Chondrocyte (in vitro differentiated cells): ENCODE results near the gene FBXO7. TPM values are rescaled to one million over a fixed set of nuclear protein-coding genes. Genes with fewer than 3 reads are reported as not detected.

ENCODE experiments used
- DNase-seq: peaks from one replicate; pipeline ENCODE4 v3.0.0; 2021; ENCODE audit warnings: mixed read lengths, low spot score
- H3K27ac Mint-ChIP-seq: one replicate; pipeline ENCODE4 v1.8.0; 2021; ENCODE audit warnings: mild to moderate bottlenecking, moderate library complexity, mixed read lengths; ENCODE audit not compliant: unreplicated experiment
- H3K27me3 Mint-ChIP-seq: 2 replicates; pipeline ENCODE4 v1.8.0; 2021; ENCODE audit warnings: low read depth, mixed read lengths
- H3K36me3 Mint-ChIP-seq: 2 replicates; pipeline ENCODE4 v1.8.0; 2021; ENCODE audit warnings: low read depth, mixed read lengths
- H3K4me1 Mint-ChIP-seq: 2 replicates; pipeline ENCODE4 v1.8.0; 2021; ENCODE audit warnings: low read depth, mild to moderate bottlenecking, mixed read lengths
- H3K4me3 Mint-ChIP-seq: one replicate; pipeline ENCODE4 v1.8.0; 2021; ENCODE audit warnings: mild to moderate bottlenecking, moderate library complexity, mixed read lengths; ENCODE audit not compliant: unreplicated experiment
- H3K9me3 Mint-ChIP-seq: 2 replicates; pipeline ENCODE4 v1.8.0; 2021; ENCODE audit warnings: low read depth, mixed read lengths
- total RNA-seq: library from RNA; stranded (reverse); gene quantifications from 3 replicates; pipeline ENCODE4 v1.2.1, GENCODE V29; 2021
- TF ChIP-seq, protein P1 (sequence below): fragments of 200-600 bp; sonication (generic); IDR thresholded peaks from 2 replicates; pipeline ENCODE4 v1.5.0; 2021; ENCODE audit warnings: antibody characterized with exemption, mild to moderate bottlenecking, moderate library complexity

The FBXO7 gene
- total RNA-seq, 1 donor from 2014 or later = 76.6 TPM

DNA sequence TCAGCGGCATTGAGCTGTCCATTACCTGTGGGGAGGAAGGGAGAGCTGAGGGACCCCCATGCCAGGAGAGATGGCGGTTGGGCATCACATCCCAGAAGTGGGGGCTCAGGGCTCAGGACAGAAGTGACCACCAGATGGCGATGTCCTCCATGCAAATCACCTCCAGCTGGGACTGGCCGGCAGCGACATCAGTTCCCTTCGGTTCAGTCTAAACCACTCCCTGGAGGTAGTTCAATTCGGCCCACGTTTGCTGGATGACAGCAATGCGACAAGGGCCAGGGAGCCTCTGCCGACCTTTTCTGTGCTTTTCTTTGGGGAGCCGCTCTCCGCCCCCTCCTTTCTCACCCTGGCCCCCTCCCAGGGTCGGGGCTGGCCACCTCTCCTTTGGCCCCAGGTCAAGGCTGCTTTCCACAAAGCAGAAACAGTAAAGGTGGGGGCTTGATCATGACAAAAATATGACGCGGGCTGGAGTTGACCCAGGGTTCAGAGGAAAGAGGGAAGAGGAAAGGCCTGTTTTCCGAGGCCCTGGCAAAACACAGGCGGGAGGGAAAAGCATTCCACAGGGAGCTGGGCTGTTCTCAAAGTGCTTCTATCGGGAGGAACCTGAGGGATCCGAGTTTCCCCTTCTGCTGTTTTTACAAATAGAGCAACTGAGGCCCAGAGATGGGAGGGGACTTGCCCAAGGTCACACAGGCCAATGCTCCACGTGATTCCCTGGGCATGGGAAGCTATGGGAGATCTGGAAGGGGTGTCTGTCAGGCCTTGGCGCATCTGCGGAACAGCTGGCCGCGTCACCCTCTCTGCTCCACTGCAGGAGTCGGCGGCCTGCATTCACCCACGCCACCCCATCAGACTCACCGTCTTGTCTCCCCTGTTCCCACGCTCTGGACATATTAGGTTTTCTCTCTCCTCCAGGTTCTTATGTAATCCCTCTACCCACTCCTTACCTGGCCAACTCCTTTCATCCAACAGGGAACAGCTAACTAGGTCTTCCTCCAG is 54.7 kb downstream of the FBXO7 start:
- DNase-seq = no peak
- Mint-ChIP-seq H3K9me3 (peaks cover 2% of the 10 kb centered on the region), H3K27me3 (peaks cover 10% of the 10 kb centered on the region), H3K4me3 (no peak overlapping the region), H3K36me3 (no peaks in the 10 kb centered on the region), H3K27ac (no peak overlapping the region), H3K4me1 (peaks cover 41% of the 10 kb centered on the region)
- TF ChIP-seq, protein P1, sequence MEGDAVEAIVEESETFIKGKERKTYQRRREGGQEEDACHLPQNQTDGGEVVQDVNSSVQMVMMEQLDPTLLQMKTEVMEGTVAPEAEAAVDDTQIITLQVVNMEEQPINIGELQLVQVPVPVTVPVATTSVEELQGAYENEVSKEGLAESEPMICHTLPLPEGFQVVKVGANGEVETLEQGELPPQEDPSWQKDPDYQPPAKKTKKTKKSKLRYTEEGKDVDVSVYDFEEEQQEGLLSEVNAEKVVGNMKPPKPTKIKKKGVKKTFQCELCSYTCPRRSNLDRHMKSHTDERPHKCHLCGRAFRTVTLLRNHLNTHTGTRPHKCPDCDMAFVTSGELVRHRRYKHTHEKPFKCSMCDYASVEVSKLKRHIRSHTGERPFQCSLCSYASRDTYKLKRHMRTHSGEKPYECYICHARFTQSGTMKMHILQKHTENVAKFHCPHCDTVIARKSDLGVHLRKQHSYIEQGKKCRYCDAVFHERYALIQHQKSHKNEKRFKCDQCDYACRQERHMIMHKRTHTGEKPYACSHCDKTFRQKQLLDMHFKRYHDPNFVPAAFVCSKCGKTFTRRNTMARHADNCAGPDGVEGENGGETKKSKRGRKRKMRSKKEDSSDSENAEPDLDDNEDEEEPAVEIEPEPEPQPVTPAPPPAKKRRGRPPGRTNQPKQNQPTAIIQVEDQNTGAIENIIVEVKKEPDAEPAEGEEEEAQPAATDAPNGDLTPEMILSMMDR = peak; percentile 93

DNA sequence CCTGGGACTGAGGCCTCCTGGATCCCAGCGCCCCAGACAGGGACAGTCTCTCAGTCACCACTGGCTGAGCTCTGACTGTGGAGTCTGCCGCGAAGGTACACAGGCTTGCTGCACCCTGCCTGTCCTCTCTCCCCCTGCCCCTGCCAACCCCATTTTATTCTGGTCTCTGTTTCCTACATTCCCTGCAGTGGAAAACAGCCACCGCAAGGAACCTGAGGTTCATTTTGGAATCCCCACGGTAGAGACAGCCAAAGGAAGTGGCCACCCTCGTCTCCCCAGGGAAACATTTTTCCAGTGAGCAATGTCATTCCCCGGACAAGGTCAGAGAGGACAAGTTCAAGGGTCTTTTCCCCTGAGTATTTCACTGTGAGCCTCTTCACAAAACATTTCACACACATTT is 56.6 kb downstream of the FBXO7 start:
- peaks cover 8% of the 10 kb centered on the region for H3K27me3 Mint-ChIP-seq
- peaks cover 49% of the 10 kb centered on the region for H3K4me1 Mint-ChIP-seq
- DNase-seq = no peak
- no peaks in the 10 kb centered on the region for H3K36me3 Mint-ChIP-seq
- H3K27ac Mint-ChIP-seq = peak overlapping the region; percentile 85
- TF ChIP-seq, protein P1 = no peak
- H3K9me3 Mint-ChIP-seq = no peaks in the 10 kb centered on the region
- no peak overlapping the region for H3K4me3 Mint-ChIP-seq

DNA sequence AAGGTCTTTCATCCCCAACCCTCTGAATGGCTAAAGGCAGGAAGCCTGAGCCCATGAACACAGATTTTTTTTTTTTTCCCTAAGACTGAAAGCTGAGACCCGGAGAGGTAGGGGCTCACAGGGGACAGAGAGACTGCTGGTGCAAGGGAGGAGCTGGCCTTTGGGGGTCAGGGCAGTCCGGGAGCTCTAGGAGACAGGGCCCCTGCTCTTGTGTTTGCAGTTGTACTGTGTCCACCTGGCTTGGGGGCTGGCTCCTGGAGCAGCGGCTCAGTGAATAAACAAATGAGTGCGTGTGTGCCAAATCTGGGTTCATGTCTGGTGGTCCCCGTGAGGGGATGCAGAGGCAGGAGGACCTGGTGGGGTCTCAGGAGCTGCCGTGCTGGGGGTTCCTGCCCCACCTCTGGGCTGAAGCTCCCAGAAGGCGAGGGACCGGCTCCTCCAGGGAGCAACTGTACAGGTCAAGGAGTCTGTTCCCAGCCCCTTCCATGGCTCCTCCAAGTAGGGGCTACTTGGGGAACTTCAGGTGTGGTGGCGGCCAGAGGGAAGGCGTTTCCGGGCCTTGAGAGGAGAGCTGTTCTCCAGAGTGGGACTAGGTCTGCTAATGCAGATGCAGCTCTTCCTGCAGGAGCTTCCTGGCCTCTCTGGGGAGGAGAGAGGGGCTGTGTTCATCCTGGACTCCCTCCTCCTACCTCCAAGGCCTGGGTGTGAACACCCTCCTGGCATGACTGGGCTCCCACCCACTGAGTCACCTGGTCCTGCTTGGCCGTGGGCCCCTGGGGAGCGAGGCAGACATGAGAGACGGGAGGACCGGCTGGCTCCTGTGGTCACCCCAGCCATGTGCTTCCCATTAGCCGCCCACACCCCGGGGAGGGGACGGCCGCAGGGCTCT is 57.6 kb downstream of the FBXO7 start:
- H3K4me3 Mint-ChIP-seq = no peak overlapping the region
- H3K36me3 Mint-ChIP-seq = no peaks in the 10 kb centered on the region
- no peaks in the 10 kb centered on the region for H3K9me3 Mint-ChIP-seq
- TF ChIP-seq, protein P1 = no peak
- DNase-seq = peak; percentile 96
- H3K27ac Mint-ChIP-seq = peak overlapping the region; percentile 85
- H3K4me1 Mint-ChIP-seq = peaks cover 49% of the 10 kb centered on the region
- H3K27me3 Mint-ChIP-seq = peaks cover 8% of the 10 kb centered on the region

DNA sequence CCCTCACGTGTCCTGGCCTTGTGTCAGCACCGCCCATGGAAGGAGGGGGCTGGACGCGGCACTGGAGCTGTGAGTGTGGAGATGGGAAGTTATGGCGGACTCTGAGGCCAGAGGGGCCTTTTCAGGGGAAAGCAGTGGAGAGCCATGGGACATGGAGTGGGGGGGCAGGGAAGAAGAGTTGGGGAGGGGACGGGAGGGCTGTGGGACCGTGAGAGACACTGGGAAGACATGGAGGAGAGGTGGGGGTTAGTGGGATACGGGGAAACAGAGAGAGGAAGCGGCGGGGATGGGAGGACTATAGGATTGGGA is 58.2 kb downstream of the FBXO7 start:
- TF ChIP-seq, protein P1 = no peak
- Mint-ChIP-seq H3K9me3 (no peaks in the 10 kb centered on the region), H3K36me3 (no peaks in the 10 kb centered on the region), H3K4me3 (no peak overlapping the region), H3K27me3 (peaks cover 5% of the 10 kb centered on the region), H3K4me1 (peaks cover 49% of the 10 kb centered on the region), H3K27ac (peak overlapping the region; percentile 74)
- no peak for DNase-seq
